NCI-H460 (cell line): ENCODE data around the gene SMAD4. TPM values are rescaled to one million over a fixed set of nuclear protein-coding genes. Genes with fewer than 3 reads are reported as not detected.
"Not testable (repeated sequence)": the region's sequence is repeated elsewhere in the genome, so short reads cannot be mapped to it uniquely, and the experiment has no call there.

Experiments used
- DNase-seq: peaks from one replicate; pipeline ENCODE4 v3.0.0-alpha.2; 2016; ENCODE audit warnings: low read depth; ENCODE audit errors: extremely low read depth
- total RNA-seq: library from RNA; depleted of rRNA; stranded (reverse); fragments of >200 nt; shearing (Covaris generic); gene quantifications from 2 replicates; pipeline ENCODE4 v1.2.3, GENCODE V29; 2014

SMAD4 gene
- total RNA-seq, 1 experiment from 2014 or later, result 72.2 TPM

- no peak for DNase-seq
Measured at GRCh38 chr18:51066273-51066672, 36.3 kb downstream of the SMAD4 start.

- DNase-seq, result no peak
Measured at GRCh38 chr18:51068105-51068504, 38.1 kb downstream of the SMAD4 start.

GRCh38 chr18:51069885-51070284, 39.9 kb downstream of the SMAD4 start:
- DNase-seq, result no peak

- DNase-seq, result no peak
Measured at GRCh38 chr18:51070545-51070944, 40.5 kb downstream of the SMAD4 start.

- DNase-seq, result no peak
Measured at GRCh38 chr18:51072586-51073313, 42.7 kb downstream of the SMAD4 start.

GRCh38 chr18:51074605-51075004, 44.6 kb downstream of the SMAD4 start:
- no peak for DNase-seq

GRCh38 chr18:51076503-51076902, 46.5 kb downstream of the SMAD4 start:
- DNase-seq, result no peak

GRCh38 chr18:51077217-51077616, 47.2 kb downstream of the SMAD4 start:
- no peak for DNase-seq

GRCh38 chr18:51078026-51078425, 48.0 kb downstream of the SMAD4 start:
- DNase-seq, result no peak

- DNase-seq, result no peak
Measured at GRCh38 chr18:51082571-51083267, 52.7 kb downstream of the SMAD4 start.

GRCh38 chr18:51083398-51083797, 53.4 kb downstream of the SMAD4 start:
- DNase-seq, result no peak

- no peak for DNase-seq
Measured at GRCh38 chr18:51088410-51088809, 58.4 kb downstream of the SMAD4 start.

- DNase-seq, result no peak
Measured at GRCh38 chr18:51089691-51090090, 59.7 kb downstream of the SMAD4 start.

- no peak for DNase-seq
Measured at GRCh38 chr18:51091270-51091669, 61.3 kb downstream of the SMAD4 start.

GRCh38 chr18:51092117-51092516, 62.1 kb downstream of the SMAD4 start:
- DNase-seq, result no peak

- DNase-seq, result not testable (repeated sequence)
Measured at GRCh38 chr18:51092967-51093366, 63.0 kb downstream of the SMAD4 start.

- no peak for DNase-seq
Measured at GRCh38 chr18:51097021-51097822, 67.2 kb downstream of the SMAD4 start.

- DNase-seq, result no peak
Measured at GRCh38 chr18:51098082-51098481, 68.1 kb downstream of the SMAD4 start.

- no peak for DNase-seq
Measured at GRCh38 chr18:51098513-51098912, 68.5 kb downstream of the SMAD4 start.

- no peak for DNase-seq
Measured at GRCh38 chr18:51100385-51101120, 70.5 kb downstream of the SMAD4 start.

- no peak for DNase-seq
Measured at GRCh38 chr18:51107082-51107481, 77.1 kb downstream of the SMAD4 start.
